Large intestine (tissue), 3 donors: ENCODE data around the gene USH2A. TPM values are rescaled to one million over a fixed set of nuclear protein-coding genes. Genes with fewer than 3 reads are reported as not detected.

Experiments
- DNase-seq, 2 donors: peaks; one replicate each; pipeline versions ENCODE4 v3.0.0 to v3.0.0-alpha.2; 2013
- H3K27ac ChIP-seq: one replicate; pipeline ENCODE4 v1.5.1; 2013; ENCODE audit warnings: low read length
- H3K27me3 ChIP-seq: 2 replicates; pipeline ENCODE4 v1.6.1; 2013; ENCODE audit warnings: low read length; ENCODE audit not compliant: control insufficient read depth, insufficient read depth
- H3K36me3 ChIP-seq: 2 replicates; pipeline ENCODE4 v1.6.1; 2013; ENCODE audit warnings: low read length; ENCODE audit not compliant: control insufficient read depth, insufficient read depth
- H3K4me1 ChIP-seq: one replicate; pipeline ENCODE4 v1.6.1; 2013; ENCODE audit warnings: low read length; ENCODE audit not compliant: control insufficient read depth, insufficient read depth
- H3K4me3 ChIP-seq: one replicate; pipeline ENCODE4 v1.5.1; 2013; ENCODE audit warnings: low read length
- H3K9me3 ChIP-seq: one replicate; pipeline ENCODE4 v1.6.1; 2013; ENCODE audit warnings: mild to moderate bottlenecking, low read depth, low read length, moderate library complexity; ENCODE audit not compliant: control insufficient read depth
- WGBS: methylation state at CpG from one replicate; pipeline ENCODE4 v1.1.5; 2013; ENCODE audit warnings: low lambda C conversion rate; ENCODE audit not compliant: insufficient coverage; 5-methylcytosine and 5-hydroxymethylcytosine counted together
- polyA plus RNA-seq: library from polyadenylated mRNA; unstranded; fragments of 120-200 nt; gene quantifications from one replicate; pipeline ENCODE4 v1.2.1, GENCODE V29; 2013

USH2A gene
- polyA plus RNA-seq, 1 donor = 0.06 TPM

DNA sequence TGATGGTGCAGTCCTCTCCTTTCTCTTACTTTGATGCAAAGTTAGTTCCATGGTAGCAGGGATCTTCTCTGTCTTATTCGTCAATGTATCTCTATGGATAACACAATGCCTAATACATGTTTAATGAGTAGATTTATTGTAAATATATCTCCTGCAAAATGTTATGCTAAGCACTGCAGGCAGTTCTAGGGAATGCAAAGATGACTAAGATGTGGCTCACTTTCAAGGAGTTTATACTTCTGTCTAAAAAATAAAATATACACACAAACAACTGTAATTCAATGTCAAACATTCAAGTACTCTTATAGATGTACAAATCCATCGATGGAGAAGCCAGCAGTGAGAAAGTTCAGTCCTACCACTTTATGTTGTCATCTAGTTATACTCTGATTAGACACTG, 661.8 kb downstream of the USH2A start:
- no CpG with 5 or more reads among the region's 2 CpGs for WGBS

DNA sequence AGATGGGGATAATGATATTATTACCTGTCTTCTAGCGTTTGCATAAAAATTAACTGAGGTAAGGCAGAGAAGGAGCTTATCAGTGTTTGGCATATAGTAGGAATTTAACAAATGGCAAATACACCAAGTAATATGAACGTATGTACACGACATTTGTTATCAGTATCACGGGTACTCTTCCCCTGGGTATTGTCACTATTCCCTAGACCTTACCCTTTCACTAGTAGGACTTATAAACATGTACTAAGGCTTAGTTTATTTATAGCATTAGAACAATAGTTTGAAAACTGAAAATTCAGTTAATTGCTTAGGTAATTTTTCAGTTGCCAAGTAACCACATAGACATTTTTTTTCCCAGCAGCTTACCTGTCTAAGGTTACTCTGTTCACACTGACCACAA, 669.1 kb downstream of the USH2A start:
- no peaks in the 10 kb centered on the region for H3K9me3 ChIP-seq

More for the DNA sequence above, 661.8 kb downstream of the USH2A start:
- H3K9me3 ChIP-seq = no peaks in the 10 kb centered on the region
- H3K27ac ChIP-seq = no peak overlapping the region
- no peak for DNase-seq
- H3K36me3 ChIP-seq = no peaks in the 10 kb centered on the region
- H3K4me1 ChIP-seq = no peaks in the 10 kb centered on the region
- peaks cover 2% of the 10 kb centered on the region for H3K27me3 ChIP-seq
- no peak overlapping the region for H3K4me3 ChIP-seq

DNA sequence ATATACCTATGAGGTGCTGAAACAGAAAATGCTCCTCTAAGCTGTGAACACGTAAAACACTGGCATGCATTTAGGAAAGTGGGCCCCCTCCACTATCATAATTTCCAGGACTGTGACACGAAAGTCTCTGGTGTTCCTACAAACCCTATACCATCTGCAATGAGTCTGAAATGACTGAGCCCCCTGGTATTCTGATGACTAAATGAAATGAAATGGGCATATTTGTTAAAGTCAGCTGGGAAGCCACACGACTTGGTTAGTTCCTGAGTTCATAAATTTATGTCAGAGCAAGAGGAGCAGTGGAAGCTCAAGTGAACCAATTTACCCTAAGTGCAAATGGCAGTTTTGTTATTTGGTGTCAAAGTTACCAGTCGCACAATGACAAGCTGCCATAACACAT, 673.8 kb downstream of the USH2A start:
- Histone ChIP-seq H3K4me3 (no peak overlapping the region), H3K27me3 (no peaks in the 10 kb centered on the region), H3K4me1 (no peaks in the 10 kb centered on the region), H3K9me3 (no peaks in the 10 kb centered on the region), H3K27ac (no peak overlapping the region), H3K36me3 (no peaks in the 10 kb centered on the region)
- WGBS = 100% methylated on average over 1 of the region's 4 CpGs
- DNase-seq = no peak

More for the DNA sequence above, 669.1 kb downstream of the USH2A start:
- DNase-seq = no peak
- no CpG with 5 or more reads among the region's 4 CpGs for WGBS
- Histone ChIP-seq H3K27ac (no peak overlapping the region), H3K27me3 (no peaks in the 10 kb centered on the region), H3K4me1 (no peaks in the 10 kb centered on the region), H3K36me3 (no peaks in the 10 kb centered on the region), H3K4me3 (no peak overlapping the region)

DNA sequence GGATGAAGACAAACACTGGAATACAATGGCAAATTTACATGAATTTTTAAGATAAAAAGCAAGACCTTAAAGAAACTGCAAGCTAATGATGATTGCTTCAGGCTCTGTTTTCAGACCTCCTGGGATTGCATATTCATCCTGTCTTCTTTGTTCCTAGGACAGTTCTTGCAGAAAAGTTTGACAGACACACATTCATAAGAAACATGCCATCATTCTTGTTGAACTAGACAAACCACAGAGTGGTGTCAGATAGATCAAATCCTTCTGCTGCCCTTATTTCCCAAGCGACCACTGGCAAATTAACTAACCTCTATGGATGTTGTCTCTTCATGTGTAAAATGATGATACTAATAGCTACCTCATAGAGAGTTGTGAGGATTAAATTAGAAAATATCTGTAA, 674.8 kb downstream of the USH2A start:
- no peak overlapping the region for H3K4me3 ChIP-seq
- H3K9me3 ChIP-seq = no peaks in the 10 kb centered on the region
- no peaks in the 10 kb centered on the region for H3K27me3 ChIP-seq
- H3K4me1 ChIP-seq = no peaks in the 10 kb centered on the region
- WGBS = no CpG with 5 or more reads among the region's 1 CpG
- no peak overlapping the region for H3K27ac ChIP-seq
- DNase-seq = no peak
- H3K36me3 ChIP-seq = no peaks in the 10 kb centered on the region

DNA sequence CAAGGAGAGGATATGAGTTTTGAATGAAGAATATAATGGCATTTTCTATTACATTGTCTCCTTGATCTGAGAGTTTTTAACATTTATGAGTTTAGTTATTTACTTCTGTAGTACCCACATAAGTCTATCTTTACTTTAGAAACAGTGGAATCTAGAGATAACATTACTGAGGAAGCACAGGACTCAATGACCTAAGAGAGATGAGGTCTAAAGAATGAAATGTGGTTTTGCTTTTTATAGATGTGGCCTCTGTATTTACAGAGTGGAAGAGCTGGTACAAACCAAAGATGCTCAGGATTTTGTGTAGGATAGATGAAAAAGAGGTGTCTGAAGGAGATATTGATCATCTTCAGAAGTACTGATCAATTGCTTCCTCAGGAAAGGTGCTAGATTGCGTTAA, 678.8 kb downstream of the USH2A start:
- Histone ChIP-seq H3K27ac (no peak overlapping the region), H3K4me3 (no peak overlapping the region), H3K36me3 (no peaks in the 10 kb centered on the region), H3K9me3 (no peaks in the 10 kb centered on the region), H3K27me3 (no peaks in the 10 kb centered on the region), H3K4me1 (no peaks in the 10 kb centered on the region)
- DNase-seq = no peak
- no CpG with 5 or more reads among the region's 1 CpG for WGBS

DNA sequence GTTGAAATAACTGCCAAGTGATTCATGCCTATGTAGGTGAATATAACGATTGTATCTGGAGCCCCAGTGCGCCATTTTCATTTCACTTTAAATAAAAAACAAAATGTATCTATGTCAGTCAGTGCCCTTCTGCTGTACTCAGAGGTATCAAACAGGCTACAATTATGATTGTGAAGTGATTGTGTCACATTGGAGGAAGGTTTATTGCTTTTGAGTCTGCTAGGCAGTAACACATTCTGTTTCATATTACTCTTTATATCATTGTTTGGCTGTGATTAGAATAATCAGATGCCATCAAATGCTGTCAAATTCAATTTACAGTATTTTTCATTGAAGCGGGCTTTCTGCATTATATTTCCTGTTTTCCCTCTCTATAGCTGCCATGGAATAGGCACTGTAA, 684.2 kb downstream of the USH2A start:
- H3K27ac ChIP-seq = no peak overlapping the region
- H3K9me3 ChIP-seq = no peaks in the 10 kb centered on the region
- no CpG with 5 or more reads among the region's 3 CpGs for WGBS
- H3K4me1 ChIP-seq = no peaks in the 10 kb centered on the region
- no peak overlapping the region for H3K4me3 ChIP-seq
- no peaks in the 10 kb centered on the region for H3K27me3 ChIP-seq
- no peak for DNase-seq
- no peaks in the 10 kb centered on the region for H3K36me3 ChIP-seq

DNA sequence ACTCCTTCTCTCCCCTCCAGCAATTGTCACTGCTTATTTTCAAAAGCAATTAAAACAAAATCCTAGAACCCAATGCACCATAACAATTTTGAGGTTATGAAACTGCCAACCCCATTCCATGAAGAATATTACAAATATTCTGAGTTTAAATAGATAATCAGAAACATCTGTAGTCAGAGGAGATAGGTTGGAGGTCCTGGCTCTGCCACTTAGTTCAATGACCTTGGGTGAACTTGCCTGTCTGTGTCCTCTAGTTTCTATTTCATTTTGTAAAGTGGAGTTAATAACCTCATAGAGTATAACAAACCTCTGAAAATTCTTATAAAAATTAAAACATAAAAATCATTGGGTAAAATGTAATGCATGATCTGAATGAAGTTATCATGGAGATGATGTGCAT, 691.5 kb downstream of the USH2A start:
- H3K4me3 ChIP-seq = no peak overlapping the region
- no peaks in the 10 kb centered on the region for H3K36me3 ChIP-seq
- DNase-seq = no peak
- no peaks in the 10 kb centered on the region for H3K4me1 ChIP-seq
- H3K9me3 ChIP-seq = no peaks in the 10 kb centered on the region
- no peak overlapping the region for H3K27ac ChIP-seq
- no peaks in the 10 kb centered on the region for H3K27me3 ChIP-seq

DNA sequence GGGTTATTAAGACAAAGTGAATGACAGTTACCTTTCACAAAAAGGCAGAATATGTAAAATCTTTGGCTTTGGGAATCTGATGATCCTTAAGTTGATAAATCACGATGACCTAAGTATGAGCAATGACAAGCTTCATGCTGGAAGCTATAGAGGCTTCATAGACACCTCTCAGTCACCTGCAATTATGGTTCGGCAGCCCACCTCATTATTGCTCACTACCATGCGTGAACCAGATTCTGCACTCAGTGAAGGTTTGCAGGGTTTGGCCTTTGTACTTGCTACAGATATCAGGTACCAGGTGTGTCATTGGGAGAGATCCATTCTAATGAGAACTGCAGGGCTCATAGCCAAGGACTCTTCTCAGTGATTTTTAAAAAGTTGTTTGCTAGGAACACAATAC, 692.6 kb downstream of the USH2A start:
- H3K27ac ChIP-seq = no peak overlapping the region
- no peak for DNase-seq
- H3K36me3 ChIP-seq = no peaks in the 10 kb centered on the region
- WGBS = no CpG with 5 or more reads among the region's 3 CpGs
- H3K4me3 ChIP-seq = no peak overlapping the region
- no peaks in the 10 kb centered on the region for H3K4me1 ChIP-seq
- no peaks in the 10 kb centered on the region for H3K27me3 ChIP-seq
- no peaks in the 10 kb centered on the region for H3K9me3 ChIP-seq

DNA sequence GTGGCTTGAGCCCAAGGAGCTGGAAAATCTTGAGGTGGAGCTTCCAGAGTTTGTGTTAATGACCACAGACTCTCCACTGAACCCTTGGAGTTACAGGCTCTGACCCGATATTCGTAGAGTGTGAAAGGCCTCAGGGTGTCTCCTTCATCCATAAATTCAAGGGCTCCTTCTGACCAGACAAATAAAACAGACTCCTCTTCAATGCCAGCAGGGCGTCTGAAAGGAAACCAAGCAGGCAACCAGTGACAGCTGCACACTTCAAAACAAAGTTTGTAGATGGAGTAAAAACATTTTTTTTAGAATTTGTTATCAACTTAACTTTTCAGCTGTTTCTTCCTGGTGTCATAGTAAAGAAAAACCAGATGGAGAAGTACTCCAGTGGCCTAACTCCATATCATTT, 695.1 kb downstream of the USH2A start:
- no peaks in the 10 kb centered on the region for H3K9me3 ChIP-seq
- no peaks in the 10 kb centered on the region for H3K27me3 ChIP-seq
- no peak overlapping the region for H3K4me3 ChIP-seq
- no peaks in the 10 kb centered on the region for H3K36me3 ChIP-seq
- H3K27ac ChIP-seq = no peak overlapping the region
- no peak for DNase-seq
- no CpG with 5 or more reads among the region's 3 CpGs for WGBS
- H3K4me1 ChIP-seq = no peaks in the 10 kb centered on the region

DNA sequence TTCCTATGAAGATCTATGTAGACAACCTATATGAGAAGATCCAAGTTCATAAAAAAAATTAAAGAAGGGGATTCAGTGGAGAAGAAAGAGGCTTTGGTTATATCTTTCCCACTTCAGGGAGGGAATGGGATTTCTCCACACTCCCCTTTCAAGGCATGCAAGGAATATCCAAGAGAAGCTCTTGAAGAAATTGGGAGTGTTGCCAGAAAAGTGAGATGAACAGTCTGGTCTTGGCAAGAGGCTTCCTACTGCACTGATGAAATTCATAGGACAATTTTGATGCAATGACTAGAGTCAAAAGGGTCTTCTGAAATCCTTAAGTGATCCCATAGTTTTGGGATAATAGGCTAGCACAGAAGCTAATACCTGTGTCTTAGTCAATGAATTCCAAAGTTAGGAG, 703.1 kb downstream of the USH2A start:
- H3K27ac ChIP-seq = no peak overlapping the region
- no peaks in the 10 kb centered on the region for H3K36me3 ChIP-seq
- no peak for DNase-seq
- H3K27me3 ChIP-seq = no peaks in the 10 kb centered on the region
- H3K4me1 ChIP-seq = no peaks in the 10 kb centered on the region
- H3K9me3 ChIP-seq = no peaks in the 10 kb centered on the region
- no peak overlapping the region for H3K4me3 ChIP-seq

DNA sequence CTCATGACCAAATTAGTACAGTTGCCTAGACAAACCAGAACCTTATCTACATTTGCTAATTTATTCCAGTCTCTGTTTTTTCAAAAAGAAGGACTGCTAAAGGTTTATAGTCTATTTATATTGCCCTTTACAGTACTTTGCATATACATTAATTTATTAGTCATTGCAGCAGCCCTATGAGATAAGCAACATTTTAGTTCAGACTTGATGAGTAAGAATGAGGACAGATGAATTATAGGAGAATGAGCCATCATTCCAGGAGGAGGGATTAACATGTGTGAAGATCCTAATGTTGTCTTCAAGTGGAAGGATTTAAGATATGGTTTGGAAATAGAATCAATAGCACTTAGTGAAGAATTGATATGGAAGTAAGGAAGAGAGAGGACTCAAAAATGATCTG, 703.7 kb downstream of the USH2A start:
- no peaks in the 10 kb centered on the region for H3K9me3 ChIP-seq
- H3K4me3 ChIP-seq = no peak overlapping the region
- DNase-seq = no peak
- no peaks in the 10 kb centered on the region for H3K36me3 ChIP-seq
- no peak overlapping the region for H3K27ac ChIP-seq
- H3K4me1 ChIP-seq = no peaks in the 10 kb centered on the region
- H3K27me3 ChIP-seq = no peaks in the 10 kb centered on the region
